NCI-H1436 treated with DMSO at 0.1 percent for 48 hours (cell line): Measurements from ENCODE around the gene GOPC.

ENCODE experiments used
- DNase-seq: peaks from one replicate; lab custom pipeline; 2025; lab: John Stamatoyannopoulos, UW

GOPC gene

DNA sequence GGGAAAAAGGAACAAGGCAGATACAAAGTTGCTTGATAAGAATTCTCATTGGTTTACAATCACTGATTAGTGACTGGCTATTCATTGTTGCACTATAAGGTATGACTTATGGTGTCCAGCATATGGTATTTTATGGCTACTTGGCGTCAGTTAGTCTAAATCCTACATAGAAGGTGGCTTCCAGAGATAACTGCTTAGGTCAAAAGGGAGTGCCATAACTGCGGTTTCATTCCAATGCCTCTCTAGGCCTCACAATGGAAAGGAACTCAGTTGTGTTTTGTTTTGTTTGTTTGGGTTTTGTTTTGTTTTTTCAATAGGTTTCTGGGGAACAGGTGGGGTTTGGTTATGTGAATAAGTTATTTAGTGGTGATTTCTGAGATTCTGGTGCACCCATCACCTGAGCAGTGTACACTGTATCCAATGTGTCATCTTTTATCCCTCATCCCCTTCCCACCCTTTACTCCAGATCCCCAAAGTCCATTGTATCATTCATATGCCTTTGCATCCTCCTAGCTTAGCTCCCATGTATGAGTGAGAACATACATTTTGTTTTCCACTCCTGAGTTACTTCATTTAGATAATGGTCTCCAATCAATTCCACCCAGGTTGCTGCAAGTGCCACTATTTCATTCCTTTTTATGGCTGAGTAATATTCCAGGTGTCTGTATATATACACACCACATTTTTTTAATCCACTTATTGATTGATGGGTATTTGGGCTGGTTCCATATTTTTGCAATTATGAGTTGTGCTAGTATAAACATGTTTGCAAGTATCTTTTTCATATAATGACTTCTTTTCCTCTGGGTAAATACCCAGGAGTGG lies 7.0 kb downstream of the GOPC start:
- DNase-seq: no peak

DNA sequence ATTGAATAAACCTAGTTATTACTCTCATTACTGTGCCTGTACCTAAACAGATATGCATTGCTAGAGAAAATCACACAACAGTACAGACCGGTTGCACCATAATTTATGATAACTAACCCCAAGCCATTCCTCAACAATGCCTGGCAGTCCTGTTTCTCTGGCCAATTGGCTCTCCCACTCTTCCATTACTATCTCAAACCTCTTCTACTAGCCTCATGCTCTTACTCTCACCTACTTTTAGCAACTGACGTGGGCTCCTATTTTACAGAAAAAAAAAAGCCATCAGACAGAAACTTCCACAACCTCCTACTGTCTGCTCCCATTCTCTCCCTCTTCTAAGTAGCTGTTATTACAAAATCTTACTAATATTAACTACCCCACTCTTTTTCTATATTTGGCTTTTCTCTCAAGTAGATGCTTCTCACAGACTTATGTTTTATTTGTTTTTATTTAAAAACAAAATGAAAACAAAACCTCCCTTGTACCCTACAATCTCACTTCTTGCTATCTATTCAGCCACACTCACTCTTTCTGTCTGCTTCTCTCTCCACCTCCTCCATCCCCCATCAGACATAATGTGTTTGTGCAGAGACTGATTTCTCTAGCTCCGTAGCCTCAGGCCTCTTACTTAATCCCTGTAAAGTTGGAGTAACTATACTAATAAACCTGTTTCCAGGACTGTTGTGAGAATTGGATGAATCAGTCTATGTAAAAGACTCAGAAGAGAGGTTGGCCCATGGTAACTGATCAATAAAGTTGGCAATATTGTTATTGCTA lies 9.1 kb downstream of the GOPC start:
- no peak for DNase-seq

DNA sequence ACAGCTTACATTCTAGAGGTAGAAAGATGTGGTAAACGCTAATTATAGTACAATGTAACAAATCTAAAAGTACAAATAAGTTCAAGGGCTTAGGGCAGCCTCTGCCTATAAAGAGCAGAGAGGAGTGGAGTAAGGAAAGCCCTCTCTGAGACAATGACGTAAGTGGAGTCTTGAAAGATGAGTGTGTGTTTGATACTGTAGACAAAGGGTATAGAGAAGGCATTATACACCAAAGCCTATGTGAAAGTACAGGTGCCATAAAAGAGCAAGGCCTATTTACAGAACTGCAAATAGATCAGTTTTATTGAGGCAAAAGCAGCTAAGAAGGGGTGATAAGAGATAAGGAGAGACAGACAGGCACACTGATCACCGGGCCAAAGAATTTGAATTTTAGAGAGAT lies 10.9 kb downstream of the GOPC start:
- no peak for DNase-seq

DNA sequence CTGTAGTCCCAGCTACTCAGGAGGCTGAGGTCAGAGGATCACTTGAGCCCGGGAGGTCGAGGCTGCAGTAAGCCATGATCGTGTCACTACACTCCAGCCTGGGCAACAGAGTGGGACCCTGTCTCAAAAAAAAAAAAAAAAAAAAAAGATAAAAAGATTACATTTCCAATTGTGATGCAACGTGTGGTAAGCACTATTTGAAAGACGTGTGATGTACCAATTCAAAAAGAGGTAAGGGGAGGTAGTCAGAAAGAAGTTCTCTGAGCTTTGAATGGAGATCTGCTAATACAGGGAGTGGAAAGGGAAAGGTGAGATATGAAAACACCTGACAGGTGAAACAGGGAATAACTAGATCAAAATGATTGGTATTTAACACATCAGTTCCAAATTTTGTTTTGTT lies 11.9 kb downstream of the GOPC start:
- DNase-seq: no peak

DNA sequence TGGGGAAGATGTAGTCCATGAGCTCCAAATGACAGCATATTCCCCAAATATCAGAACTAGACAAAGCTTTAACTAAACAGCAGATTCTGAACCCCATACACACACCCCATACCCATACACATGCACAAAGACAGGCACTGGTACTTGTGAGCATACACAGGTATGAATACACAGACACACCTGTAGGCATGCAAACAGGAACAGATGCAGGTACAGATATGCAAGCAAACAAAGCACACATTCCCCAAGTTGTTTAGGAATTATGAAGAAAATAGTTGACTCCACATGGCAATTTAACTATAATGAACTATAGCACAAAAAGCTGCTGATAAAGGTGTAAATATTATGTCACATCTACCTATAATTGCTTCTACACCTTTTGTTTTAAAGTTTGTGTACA lies 16.7 kb downstream of the GOPC start:
- no peak for DNase-seq

DNA sequence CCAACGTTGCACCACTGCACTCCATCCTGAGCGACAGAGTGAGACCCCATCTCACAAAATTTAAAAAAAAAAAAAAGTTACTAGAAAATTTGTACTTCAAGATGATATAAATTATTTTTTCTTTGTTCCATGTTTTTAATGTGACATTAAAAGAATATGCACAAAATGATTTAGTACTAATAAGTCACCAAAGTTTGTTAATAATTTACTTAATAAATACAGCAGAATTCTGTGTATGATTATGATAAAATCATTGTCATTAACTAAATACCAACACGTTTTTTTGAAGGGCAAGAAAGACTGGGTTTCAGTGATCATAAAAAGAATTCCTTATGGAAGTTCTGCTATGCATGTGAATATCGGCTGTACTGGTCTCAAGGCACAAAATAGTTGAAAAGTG lies 28.1 kb downstream of the GOPC start:
- DNase-seq: no peak

DNA sequence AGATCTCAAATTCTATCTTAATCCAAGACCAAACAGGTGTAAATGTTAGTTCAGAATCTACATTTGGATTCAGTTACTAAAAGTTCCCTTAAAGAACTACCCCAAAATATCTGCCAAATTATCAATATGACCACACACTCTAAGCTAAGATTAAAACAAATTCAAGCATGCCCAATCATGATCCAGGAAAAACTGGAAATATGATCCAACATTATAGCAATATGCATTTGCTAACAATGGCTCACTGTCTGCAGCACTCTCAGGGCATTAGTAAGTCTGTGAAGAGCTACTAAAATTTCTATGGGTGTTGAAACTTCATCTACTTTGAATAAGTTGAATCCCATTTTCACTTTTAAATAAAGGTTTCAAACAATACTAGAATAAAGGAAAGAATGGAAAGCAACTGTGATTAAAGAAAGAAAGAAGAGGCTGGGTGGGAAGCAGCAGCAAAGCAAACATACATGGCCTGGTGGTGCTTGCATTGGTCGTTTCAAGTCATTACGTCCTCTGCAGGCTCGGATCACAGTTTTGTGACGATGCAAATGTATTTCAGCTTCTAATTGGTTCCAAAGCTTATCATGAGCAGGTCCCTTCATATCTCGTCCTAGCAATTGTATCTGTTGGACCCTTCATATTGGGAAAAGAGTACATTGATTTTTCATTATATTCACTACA lies 29.2 kb downstream of the GOPC start:
- no peak for DNase-seq

DNA sequence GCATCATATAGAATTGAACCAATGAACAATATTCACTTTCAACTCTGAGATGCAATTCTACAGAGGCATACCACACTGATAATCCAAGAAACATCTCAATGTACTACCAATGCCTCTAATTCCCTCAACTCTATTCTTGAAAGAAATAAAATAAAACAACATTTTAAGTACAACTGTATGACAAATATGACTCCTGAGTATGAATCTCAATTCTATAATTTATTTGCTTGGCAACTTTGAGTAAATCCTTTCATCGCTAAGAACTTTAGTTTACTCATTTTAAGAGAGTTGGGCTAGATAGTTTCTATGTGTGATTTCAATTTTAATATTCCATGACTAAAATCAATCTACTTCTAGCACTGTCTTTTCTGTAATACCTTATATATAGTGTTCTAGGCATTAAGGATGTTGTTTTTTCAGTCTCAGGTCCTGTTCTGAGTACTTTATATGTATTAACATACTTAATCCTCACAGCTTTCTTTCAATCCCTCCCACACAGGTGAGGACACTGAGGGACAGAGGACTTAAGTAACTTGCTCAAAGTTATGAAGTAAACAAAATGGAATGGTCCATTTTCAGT lies 33.4 kb downstream of the GOPC start:
- no peak for DNase-seq

DNA sequence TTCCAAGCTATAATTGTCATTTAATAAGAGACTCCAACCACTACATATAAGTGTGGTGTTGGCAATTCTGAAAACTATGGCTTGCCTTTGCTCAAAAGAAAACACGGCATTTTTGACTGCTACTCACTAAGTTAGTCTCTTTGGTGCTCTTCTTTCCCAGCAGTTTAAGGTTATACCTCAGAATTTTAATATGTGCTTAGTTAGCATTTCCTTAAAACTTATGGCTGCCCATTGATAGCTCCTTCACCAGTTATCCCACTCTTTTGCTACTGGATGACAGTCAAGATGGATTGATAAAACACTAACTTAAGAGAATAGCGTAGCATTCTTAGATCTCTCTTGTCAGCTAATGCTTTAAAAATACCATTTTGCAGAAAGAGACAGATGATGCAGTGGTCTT lies 34.1 kb downstream of the GOPC start:
- no peak for DNase-seq

DNA sequence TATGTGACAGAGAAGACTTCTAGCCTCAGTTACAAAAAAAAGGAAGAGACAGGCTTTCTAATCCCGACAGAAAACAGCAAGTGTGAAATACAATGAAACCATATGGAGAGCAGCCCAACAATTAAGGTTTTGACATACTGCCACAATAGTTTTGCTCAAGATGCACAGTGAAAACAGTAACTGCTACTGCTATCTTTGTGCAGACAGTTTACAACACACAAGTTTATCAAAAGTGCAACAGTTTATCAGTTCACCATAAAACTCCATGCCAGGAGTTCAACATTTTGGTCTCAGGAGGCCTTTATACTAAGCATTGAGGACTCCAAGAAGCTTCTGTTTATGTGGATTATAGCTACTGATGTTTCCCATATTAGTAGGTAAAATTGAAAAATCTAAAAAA lies 37.6 kb downstream of the GOPC start:
- no peak for DNase-seq

DNA sequence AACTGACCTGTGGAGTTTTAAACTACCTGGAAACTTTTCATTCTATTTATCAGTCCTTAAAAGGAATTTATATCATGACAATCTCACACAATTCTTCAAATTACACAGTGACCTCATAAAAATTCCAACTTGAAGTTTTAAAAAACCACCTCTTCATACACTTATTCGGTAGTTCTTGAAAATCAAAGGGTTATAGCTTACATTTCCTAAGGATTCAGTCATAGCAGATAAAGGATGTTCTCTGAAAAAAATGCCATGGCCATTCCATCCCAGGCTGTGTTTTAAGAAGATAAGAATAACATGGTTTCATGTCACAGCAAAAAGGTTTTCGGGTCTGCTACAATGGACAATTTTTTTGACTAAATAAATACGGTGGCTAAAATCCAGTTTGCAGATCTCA lies 41.2 kb downstream of the GOPC start:
- DNase-seq: no peak

DNA sequence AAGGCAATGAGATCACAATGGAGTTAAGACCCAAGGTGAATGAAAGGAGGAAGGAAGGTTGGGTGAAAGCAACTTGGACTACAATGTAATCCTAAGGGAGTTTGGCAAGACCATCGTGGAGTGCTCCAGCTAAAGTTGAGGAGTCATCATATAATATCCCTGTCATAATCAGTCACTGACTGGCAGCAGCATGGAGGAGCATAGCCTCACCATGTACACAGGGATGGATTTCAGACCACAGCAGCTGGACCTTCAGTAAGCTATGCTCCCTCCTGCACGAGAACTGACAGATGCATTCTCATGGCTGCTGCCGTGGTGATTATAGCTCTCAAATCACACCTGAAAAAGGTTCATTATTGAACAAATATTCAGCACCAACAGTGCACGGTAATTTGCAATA lies 43.0 kb downstream of the GOPC start:
- DNase-seq: no peak

DNA sequence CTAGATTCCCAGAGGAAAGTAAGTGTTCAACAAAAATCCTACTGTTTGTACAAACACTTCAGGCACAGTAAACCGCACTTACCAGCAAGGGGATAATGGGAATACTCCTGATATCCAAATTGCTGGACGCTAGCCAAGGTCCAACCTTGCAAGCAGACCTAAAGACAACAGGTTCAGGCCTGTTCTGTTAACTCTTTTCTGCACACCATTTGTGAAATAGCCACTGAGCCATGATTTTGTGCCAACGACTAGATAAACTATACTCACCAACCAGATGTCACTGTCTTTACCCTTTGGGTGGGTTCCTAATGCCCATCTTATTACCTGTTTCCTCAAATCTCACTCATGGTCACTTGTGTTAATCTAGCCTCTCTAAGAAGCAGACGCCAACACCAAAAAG lies 43.5 kb downstream of the GOPC start:
- DNase-seq: no peak

DNA sequence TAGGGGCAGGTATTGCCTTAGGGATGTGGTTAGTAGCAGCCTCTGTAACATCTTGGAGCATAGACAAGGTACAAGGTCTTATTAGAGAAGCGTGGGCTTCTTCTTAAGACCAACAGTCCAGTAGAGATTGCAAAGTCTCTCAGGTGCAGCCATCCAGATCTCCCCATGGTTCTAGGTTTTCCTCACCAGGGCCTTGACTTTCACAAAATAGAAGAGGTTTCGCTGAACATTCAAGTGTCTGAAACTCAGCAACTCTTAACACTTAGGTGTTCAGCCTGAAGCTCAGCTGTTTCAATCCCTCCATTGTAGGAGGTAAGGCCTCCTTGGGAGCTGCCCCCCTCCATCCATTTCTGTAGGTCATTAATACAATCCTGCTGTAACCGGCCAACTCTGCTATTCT lies 44.4 kb downstream of the GOPC start:
- DNase-seq: no peak

DNA sequence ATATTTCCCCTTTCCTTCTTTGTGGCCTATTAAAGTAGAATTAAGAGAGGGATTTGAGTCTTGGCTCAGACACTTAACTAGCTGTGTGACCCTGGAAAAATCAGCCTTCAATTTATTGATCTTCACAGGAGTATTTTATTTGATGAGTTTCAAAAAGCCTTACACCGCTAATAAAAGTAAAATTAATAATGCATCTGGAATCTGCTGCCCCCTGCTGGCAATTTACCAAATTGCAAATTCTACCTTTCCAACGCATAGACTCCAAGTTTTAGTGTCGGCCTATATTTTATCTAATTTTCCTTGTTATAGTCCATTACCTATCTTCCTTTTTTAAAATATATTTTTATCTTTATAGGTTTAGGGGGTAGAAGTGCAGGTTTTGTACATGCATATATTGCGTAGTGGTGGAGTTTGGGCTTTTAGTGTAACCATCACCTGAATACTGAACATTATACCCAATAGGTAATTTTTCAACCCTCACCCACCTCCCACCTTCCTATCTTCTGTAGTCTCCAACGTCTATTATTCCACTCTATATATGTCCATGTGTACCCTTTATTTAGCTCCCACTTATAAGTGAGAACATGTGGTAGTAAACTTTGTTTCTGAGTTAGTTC lies 46.3 kb downstream of the GOPC start:
- no peak for DNase-seq

DNA sequence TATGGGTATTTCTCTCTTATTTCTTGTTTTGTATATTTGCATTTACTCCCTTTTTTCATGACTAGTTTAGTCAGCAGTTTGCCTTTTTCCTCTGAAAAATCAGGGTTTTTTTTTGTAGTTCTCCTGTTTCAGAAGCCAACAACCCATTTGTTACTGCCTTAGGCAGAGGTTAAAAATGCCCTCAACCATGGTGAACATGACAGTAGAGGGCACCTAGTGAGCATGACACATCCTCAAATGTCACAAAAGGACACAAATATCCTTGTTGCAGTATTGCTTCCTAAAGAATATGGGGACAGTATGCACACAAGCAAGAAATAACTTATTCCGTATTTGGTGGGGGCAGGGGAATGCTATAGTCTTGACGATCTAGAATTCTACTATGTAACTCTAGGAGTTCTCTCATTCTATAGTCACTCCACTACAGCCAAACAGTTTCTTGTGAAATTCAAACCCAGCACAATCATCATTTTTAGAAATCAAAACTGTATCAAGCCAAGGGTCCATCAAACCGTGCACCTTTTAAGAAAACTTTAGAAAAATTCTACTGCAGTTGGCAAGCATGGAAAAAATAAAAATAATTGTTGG lies 47.0 kb downstream of the GOPC start:
- no peak for DNase-seq

DNA sequence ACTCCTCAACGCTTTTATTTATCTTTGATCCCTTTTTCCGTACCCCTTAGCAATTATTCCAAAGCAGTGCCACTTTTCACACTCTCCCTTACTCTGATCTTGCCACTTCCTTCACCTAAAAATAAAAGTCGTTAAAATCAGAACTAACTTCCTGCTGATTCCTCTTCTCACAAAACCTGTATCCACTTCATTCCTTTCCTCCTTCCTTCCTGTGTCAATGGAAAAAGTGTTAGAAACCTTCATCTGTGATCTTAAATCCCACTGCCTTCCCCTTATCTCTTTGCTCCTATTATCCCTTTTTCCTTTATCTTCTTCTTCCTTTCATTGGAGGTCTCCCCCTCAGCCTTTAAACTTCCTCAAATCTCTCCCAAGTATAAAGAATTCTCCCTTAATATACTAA lies 49.2 kb downstream of the GOPC start:
- no peak for DNase-seq

DNA sequence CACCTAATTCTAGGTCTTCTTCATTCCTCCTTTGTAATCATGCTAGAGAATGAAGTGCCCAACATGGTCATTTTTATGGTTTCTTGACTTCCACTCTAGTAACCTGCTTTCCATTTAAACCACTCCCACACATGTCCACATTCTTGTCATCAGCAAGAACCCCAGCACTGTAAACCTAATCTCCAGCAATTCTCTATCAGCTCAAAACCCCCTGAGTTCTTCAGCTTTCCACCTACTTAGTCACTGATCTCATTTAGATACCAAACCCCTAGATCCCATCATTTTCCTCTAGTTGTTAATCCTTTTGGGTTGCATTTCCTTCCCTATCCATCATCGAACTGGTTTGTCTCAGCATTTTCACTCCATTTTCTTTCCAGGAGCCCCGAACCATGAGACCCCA lies 49.7 kb downstream of the GOPC start:
- no peak for DNase-seq

DNA sequence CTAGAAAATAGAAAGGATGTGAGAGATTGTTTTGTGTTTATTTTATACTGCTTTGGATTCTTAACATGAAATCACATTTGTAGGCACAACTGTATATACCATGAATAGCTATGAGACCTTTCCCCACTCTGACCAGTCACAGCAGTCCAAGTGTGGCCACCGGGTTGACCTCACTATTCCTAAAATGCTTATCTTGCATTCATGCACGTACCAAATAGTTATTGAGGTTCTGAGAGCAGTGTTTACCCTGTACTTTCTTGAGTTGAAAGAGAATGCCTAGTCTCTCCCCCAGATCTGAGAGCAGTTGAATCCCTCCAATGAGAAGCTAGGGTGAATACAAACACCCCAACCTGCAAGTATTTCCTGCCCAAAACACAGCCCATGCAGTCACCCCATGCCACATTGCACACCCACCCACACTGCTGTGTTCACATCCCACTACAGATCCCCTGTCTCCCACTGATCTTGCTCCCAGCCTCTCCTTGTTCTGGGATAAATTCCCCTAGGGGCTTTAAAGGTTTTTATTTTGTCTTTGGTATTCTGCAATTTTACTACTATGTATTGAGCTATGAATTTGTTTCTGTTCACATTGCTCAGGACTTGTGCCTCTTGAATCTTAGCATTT lies 51.6 kb downstream of the GOPC start:
- DNase-seq: no peak

DNA sequence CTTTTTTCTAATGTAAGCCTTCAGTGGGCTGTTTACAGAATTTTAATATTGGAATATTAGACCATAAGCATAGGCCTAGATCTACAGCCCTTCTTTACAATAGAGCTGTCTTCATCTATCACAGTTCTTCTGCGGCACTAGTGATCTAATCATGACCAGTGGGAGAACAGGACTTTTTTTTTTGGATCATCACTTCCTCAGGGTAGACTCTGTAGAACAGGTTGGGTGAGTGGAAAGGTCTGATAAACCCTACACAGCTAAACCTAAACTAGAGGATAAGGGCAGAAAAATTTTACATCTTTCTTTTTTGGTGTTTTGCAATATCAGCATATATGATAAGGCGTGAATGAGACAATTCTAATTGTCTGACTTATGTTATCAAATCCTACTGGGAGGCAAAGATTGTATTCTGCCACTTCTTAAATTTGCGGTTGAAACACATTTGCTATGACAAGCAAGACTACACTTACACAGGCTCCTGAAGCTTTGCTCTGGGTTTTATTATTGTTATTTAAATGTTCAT lies 52.2 kb downstream of the GOPC start:
- no peak for DNase-seq

DNA sequence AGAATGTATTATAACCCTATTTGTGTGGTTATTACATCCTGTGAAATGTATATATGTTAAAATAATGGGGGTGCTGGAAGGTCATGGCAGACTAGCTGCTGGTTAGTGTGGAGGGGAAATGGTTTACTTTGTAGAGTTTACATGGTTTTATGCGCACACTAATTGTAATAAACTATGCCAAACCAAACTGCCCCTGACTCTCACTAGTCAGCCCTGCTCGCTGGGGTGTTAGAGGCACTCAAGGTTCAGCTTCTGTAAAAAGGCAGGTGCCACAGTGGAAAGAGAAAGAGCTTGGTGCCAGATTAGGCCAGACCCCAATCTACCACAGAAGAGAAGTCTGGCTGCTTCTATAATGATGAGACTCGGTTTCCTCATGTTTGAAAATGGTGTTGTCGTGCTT lies 52.7 kb downstream of the GOPC start:
- no peak for DNase-seq
